T-helper 2 cell treated with Interferon-gamma antibody and Interleukin-4, amounts not matched to agents 100 ng/mL and 5 ng/mL, for 36 hours (primary cell): Measurements from ENCODE around the gene SLC16A5. TPM values are rescaled to one million over a fixed set of nuclear protein-coding genes. Genes with fewer than 3 reads are reported as not detected.
"Not testable (repeated sequence)": the region's sequence is repeated elsewhere in the genome, so short reads cannot be mapped to it uniquely, and the experiment has no call there.

ENCODE experiments used
- intact Hi-C: fragments of 100-400 bp; cut with micrococcal nuclease; formaldehyde crosslinking; loops from one replicate; pipeline ENCODE4 v1.15.1; 2023
- total RNA-seq: library from RNA; stranded (reverse); gene quantifications from 2 replicates; pipeline ENCODE4 v1.2.3, GENCODE V29; 2022

SLC16A5 gene
- total RNA-seq = 6.3 and 8.7 TPM in 2 replicates

- intact Hi-C loops = no loop called here
Measured at GRCh38 chr17:75087558-75088453, at the start of gene SLC16A5. SLC16A5 (plus strand) TSS chr17:75087954; CDS start chr17:75093637, 5,683 bp downstream.

GRCh38 chr17:75039238-75039637 is 48.5 kb upstream of the SLC16A5 start:
- intact Hi-C loops = no loop called here

GRCh38 chr17:75041656-75042280 is 46.0 kb upstream of the SLC16A5 start:
- intact Hi-C loops = no loop called here

GRCh38 chr17:75043789-75044188 is 44.0 kb upstream of the SLC16A5 start:
- intact Hi-C loops = not testable (repeated sequence)

GRCh38 chr17:75044716-75045115 is 43.0 kb upstream of the SLC16A5 start:
- intact Hi-C loops = loop anchor here (5.0 kb wide), 1 partner anchor 138 kb away; the partner anchor contains the start of gene SUMO2

GRCh38 chr17:75045946-75046406 is 41.8 kb upstream of the SLC16A5 start:
- intact Hi-C loops = loop anchor here (1.0 to 5.0 kb wide), 3 partner anchors 12 to 136 kb away; partner anchors contain the start of genes ARMC7 and SUMO2

GRCh38 chr17:75046407-75047289 is 41.1 kb upstream of the SLC16A5 start, which contains the start of the genes ATP5PD and KCTD2:
ATP5PD (minus strand) TSS chr17:75046969; CDS start chr17:75042650, 4,319 bp downstream.
KCTD2 (plus strand) TSS chr17:75047225; CDS start chr17:75047251, 26 bp downstream.
- intact Hi-C loops = loop anchor here (1.0 to 5.0 kb wide), 3 partner anchors 12 to 136 kb away; partner anchors contain the start of genes ARMC7 and SUMO2

GRCh38 chr17:75047398-75048098 is 40.2 kb upstream of the SLC16A5 start:
- intact Hi-C loops = loop anchor here (2.0 to 5.0 kb wide), 2 partner anchors 61 to 135 kb away; partner anchors contain the start of genes ARMC7 and SUMO2

- intact Hi-C loops = loop anchor here (5.0 kb wide), 1 partner anchor 134 kb away; the partner anchor contains the start of gene SUMO2
Measured at GRCh38 chr17:75048249-75048878, 39.4 kb upstream of the SLC16A5 start.

GRCh38 chr17:75049057-75049456 is 38.7 kb upstream of the SLC16A5 start:
- intact Hi-C loops = loop anchor here (5.0 kb wide), 1 partner anchor 133 kb away; the partner anchor contains the start of gene SUMO2

- intact Hi-C loops = loop anchor here (5.0 kb wide), 1 partner anchor 133 kb away; the partner anchor contains the start of gene SUMO2
Measured at GRCh38 chr17:75049706-75050105, 38.0 kb upstream of the SLC16A5 start.

- intact Hi-C loops = no loop called here
Measured at GRCh38 chr17:75051941-75052340, 35.8 kb upstream of the SLC16A5 start.

- intact Hi-C loops = loop anchor here (10.0 kb wide), 1 partner anchor 75 kb away; the partner anchor contains the start of gene NT5C
Measured at GRCh38 chr17:75059369-75060345, 28.1 kb upstream of the SLC16A5 start.

GRCh38 chr17:75060434-75061054 is 27.2 kb upstream of the SLC16A5 start:
- intact Hi-C loops = loop anchor here (10.0 kb wide), 1 partner anchor 74 kb away; the partner anchor contains the start of gene NT5C

GRCh38 chr17:75061055-75061438 is 26.7 kb upstream of the SLC16A5 start:
- intact Hi-C loops = loop anchor here (10.0 kb wide), 1 partner anchor 74 kb away; the partner anchor contains the start of gene NT5C

- intact Hi-C loops = loop anchor here (10.0 kb wide), 1 partner anchor 73 kb away; the partner anchor contains the start of gene NT5C
Measured at GRCh38 chr17:75061618-75062017, 26.1 kb upstream of the SLC16A5 start.

- intact Hi-C loops = loop anchor here (10.0 kb wide), 1 partner anchor 72 kb away; the partner anchor contains the start of gene NT5C
Measured at GRCh38 chr17:75063201-75063600, 24.6 kb upstream of the SLC16A5 start.
